Mesothelial cell of epicardium (in vitro differentiated cells): ENCODE results near the gene ZNF474. TPM values are rescaled to one million over a fixed set of nuclear protein-coding genes. Genes with fewer than 3 reads are reported as not detected.

Experiments used
- DNase-seq, 2 experiments: peaks; one replicate each; pipeline ENCODE4 v3.0.0; 2021; ENCODE audit warnings: low spot score in 2 of 2; ENCODE audit not compliant: unreplicated experiment in 2 of 2
- H3K27ac Mint-ChIP-seq: 2 replicates; pipeline ENCODE4 v1.8.0; 2021; ENCODE audit warnings: mixed read lengths
- H3K27me3 Mint-ChIP-seq: 2 replicates; pipeline ENCODE4 v1.8.0; 2021; ENCODE audit warnings: low read depth, mixed read lengths
- H3K36me3 Mint-ChIP-seq: 2 replicates; pipeline ENCODE4 v1.8.0; 2021; ENCODE audit warnings: mixed read lengths
- H3K4me1 Mint-ChIP-seq: 2 replicates; pipeline ENCODE4 v1.8.0; 2021; ENCODE audit warnings: mixed read lengths
- H3K4me3 Mint-ChIP-seq: 2 replicates; pipeline ENCODE4 v1.8.0; 2021; ENCODE audit warnings: mild to moderate bottlenecking, moderate library complexity, mixed read lengths
- H3K9me3 Mint-ChIP-seq: 2 replicates; pipeline ENCODE4 v1.8.0; 2021; ENCODE audit warnings: mixed read lengths
- CTCF ChIP-seq: fragments of 200-600 bp; sonication (generic); IDR thresholded peaks from one replicate; pipeline ENCODE4 v1.5.0; 2021; ENCODE audit warnings: antibody characterized with exemption; ENCODE audit not compliant: unreplicated experiment
- total RNA-seq: library from RNA; stranded (reverse); gene quantifications from 3 replicates; pipeline ENCODE4 v1.2.1, GENCODE V29; 2021

ZNF474 gene
- total RNA-seq, 1 donor from 2014 or later = 0.98 TPM

- no peaks in the 10 kb centered on the region for H3K4me1 Mint-ChIP-seq
Observed at GRCh38 chr5:122101636-122102285, 27.6 kb upstream of the ZNF474 start.

GRCh38 chr5:122102825-122103224 is 26.5 kb upstream of the ZNF474 start:
- Mint-ChIP-seq H3K27me3 (peaks cover 19% of the 10 kb centered on the region), H3K4me3 (no peak overlapping the region), H3K9me3 (no peaks in the 10 kb centered on the region), H3K27ac (no peak overlapping the region), H3K36me3 (no peaks in the 10 kb centered on the region), H3K4me1 (no peaks in the 10 kb centered on the region)
- no peak for DNase-seq
- TF ChIP-seq CTCF = no peak

More at GRCh38 chr5:122101636-122102285, 27.6 kb upstream of the ZNF474 start:
- H3K27me3 Mint-ChIP-seq = peaks cover 9% of the 10 kb centered on the region
- peak; percentile 56 for TF ChIP-seq CTCF
- H3K27ac Mint-ChIP-seq = no peak overlapping the region
- H3K9me3 Mint-ChIP-seq = no peaks in the 10 kb centered on the region
- H3K36me3 Mint-ChIP-seq = no peaks in the 10 kb centered on the region
- H3K4me3 Mint-ChIP-seq = no peak overlapping the region
- no peak for DNase-seq

- TF ChIP-seq CTCF = no peak
- H3K27ac Mint-ChIP-seq = no peak overlapping the region
- peaks cover 3% of the 10 kb centered on the region for H3K4me1 Mint-ChIP-seq
- peaks cover 37% of the 10 kb centered on the region for H3K27me3 Mint-ChIP-seq
- no peaks in the 10 kb centered on the region for H3K9me3 Mint-ChIP-seq
- DNase-seq = no peak
- H3K4me3 Mint-ChIP-seq = no peak overlapping the region
- H3K36me3 Mint-ChIP-seq = no peaks in the 10 kb centered on the region
Observed at GRCh38 chr5:122105909-122106308, 23.4 kb upstream of the ZNF474 start.

GRCh38 chr5:122107016-122107415 is 22.3 kb upstream of the ZNF474 start:
- Mint-ChIP-seq H3K27ac (no peak overlapping the region), H3K4me3 (no peak overlapping the region), H3K27me3 (peaks cover 45% of the 10 kb centered on the region), H3K4me1 (peaks cover 9% of the 10 kb centered on the region), H3K36me3 (no peaks in the 10 kb centered on the region), H3K9me3 (no peaks in the 10 kb centered on the region)
- no peak for DNase-seq
- no peak for TF ChIP-seq CTCF

- DNase-seq = no peak
- no peak for TF ChIP-seq CTCF
- peaks cover 9% of the 10 kb centered on the region for H3K4me1 Mint-ChIP-seq
- no peaks in the 10 kb centered on the region for H3K9me3 Mint-ChIP-seq
- H3K4me3 Mint-ChIP-seq = no peak overlapping the region
- H3K27me3 Mint-ChIP-seq = peaks cover 39% of the 10 kb centered on the region
- no peaks in the 10 kb centered on the region for H3K36me3 Mint-ChIP-seq
- no peak overlapping the region for H3K27ac Mint-ChIP-seq
Observed at GRCh38 chr5:122110987-122111386, 18.4 kb upstream of the ZNF474 start.
